ENCODE measurements around the gene GPR37.

DNA sequence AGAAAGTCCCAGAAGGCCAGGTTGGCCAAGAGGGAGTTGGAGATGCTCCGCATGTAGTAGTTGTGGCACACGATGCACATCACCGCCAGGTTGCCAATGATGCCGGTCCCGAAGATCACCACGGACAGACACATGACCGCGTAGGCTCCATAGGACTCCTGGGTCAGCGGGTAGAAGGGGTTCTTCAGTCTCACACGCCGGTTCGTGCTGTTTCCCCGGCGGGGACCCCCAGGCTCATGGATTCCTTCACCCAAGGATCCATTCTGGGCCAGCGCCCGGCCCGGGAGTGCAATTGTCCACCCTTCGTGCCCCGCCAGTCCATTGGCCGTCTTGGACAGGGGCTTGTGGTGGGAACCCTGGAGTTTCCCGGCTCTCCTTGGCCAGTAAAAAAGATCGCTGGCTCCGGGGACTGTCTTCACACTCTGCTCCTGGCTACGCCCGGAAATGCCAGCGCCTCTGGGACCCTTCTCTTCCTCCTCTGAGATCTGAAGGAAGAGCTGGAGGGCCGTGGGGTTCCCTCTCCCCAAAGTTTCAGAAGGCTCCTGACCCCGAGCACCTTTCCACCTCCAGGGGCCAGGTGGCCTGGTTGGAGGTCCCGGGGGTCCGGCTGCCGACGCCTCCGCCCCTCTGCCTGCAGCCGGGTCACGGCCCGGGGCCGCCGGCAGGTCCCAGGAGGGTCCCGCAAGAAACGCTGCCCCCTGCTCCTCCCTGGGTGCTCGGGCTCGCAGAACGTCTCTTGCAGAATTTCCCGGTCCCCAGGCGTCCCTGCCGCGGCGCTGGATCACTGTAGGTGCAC, 1.3 kb downstream of the GPR37 start:
- TF ChIP-seq CTCF (IDR thresholded peaks at IDR 0.05) (no peak), POLR2A (IDR thresholded peaks at IDR 0.05) (no peak)

Measured in testis (tissue), 2 donors.